Gastroesophageal sphincter (tissue), 4 donors: ENCODE measurements around the gene TCP1. TPM values are rescaled to one million over a fixed set of nuclear protein-coding genes. Genes with fewer than 3 reads are reported as not detected.

Experiments
- ATAC-seq: fragments of 150-250 bp; one replicate; pipeline ENCODE4 v1.9.1; 2016; ENCODE audit warnings: mild to moderate bottlenecking, moderate library complexity
- H3K27ac ChIP-seq, 4 donors: fragments of 200-600 bp; sonication (generic) in 3 of 4; 1 replicate in 3 of 4; 2 replicates in 1 of 4; pipeline ENCODE4 v1.5.1; 2016 to 2019
- H3K27me3 ChIP-seq: fragments of 200-600 bp; sonication (generic); one replicate; pipeline ENCODE4 v1.5.1; 2019
- H3K36me3 ChIP-seq, 2 donors: fragments of 200-600 bp; sonication (generic); one replicate each; pipeline ENCODE4 v1.5.1; 2019; ENCODE audit warnings: control low read depth in 1 of 2
- H3K4me1 ChIP-seq, 3 donors: fragments of 200-600 bp; sonication (generic); 1 replicate in 2 of 3; 2 replicates in 1 of 3; pipeline ENCODE4 v1.5.1; 2016 to 2019; ENCODE audit warnings: control low read depth in 2 of 3
- H3K4me3 ChIP-seq, 2 donors: fragments of 200-600 bp; sonication (generic); one replicate each; pipeline ENCODE4 v1.5.1; 2019; ENCODE audit warnings: mild to moderate bottlenecking in 1 of 2, moderate library complexity in 1 of 2
- H3K9me3 ChIP-seq, 3 donors: fragments of 200-600 bp; sonication (generic); one replicate each; pipeline ENCODE4 v1.5.1; 2017 to 2019; ENCODE audit warnings: control low read depth in 2 of 3
- EP300 ChIP-seq: sonication (generic); formaldehyde crosslinking; IDR thresholded peaks from one replicate; pipeline ENCODE4 v1.6.1; 2017; ENCODE audit warnings: antibody characterized with exemption, mild to moderate bottlenecking
- POLR2A ChIP-seq, 2 donors: fragments of 450-650 bp; IDR thresholded peaks; one replicate each; pipeline ENCODE4 v1.6.1; 2017; ENCODE audit warnings: antibody characterized with exemption in 2 of 2, mild to moderate bottlenecking in 2 of 2, moderate library complexity in 1 of 2
- POLR2AphosphoS5 ChIP-seq: sonication (generic); formaldehyde crosslinking; IDR thresholded peaks from one replicate; pipeline ENCODE4 v1.6.1; 2017; ENCODE audit warnings: antibody characterized with exemption
- WGBS, 2 donors: methylation state at CpG; one replicate each; pipeline ENCODE4 v1.1.5; 2018; ENCODE audit warnings: low coverage in 1 of 2; 5-methylcytosine and 5-hydroxymethylcytosine counted together
- total RNA-seq, 4 donors: library from RNA; depleted of rRNA; stranded (reverse); fragments of >200 nt; gene quantifications; one replicate each; pipeline ENCODE4 v1.1.0, GENCODE V29; 2016
- TF ChIP-seq, protein P1 (sequence below), 4 experiments: fragments of 200-600 bp in 2 of 4; fragments of 450-650 bp in 2 of 4; sonication (generic) in 1 of 4; IDR thresholded peaks; one replicate each; pipeline ENCODE4 v1.5.1; 2017 to 2019; ENCODE audit warnings: antibody characterized with exemption in 4 of 4, mild to moderate bottlenecking in 2 of 4, moderate library complexity in 2 of 4

TCP1 gene
- total RNA-seq, 4 donors from 2014 or later, result 129 to 147 (median 138) TPM

- Histone ChIP-seq H3K27ac (peak overlapping the region in 2 of 4 donors; percentile 18 to 23), H3K27me3 (no peaks in the 10 kb centered on the region), H3K4me1 (peaks cover 0 to 40% (median 11%) of the 10 kb centered on the region in 3 donors), H3K4me3 (no peak overlapping the region), H3K36me3 (peaks cover 0 to 53% of the 10 kb centered on the region in 2 donors), H3K9me3 (no peaks in the 10 kb centered on the region)
- no peak for ATAC-seq
- TF ChIP-seq POLR2AphosphoS5 (no peak), POLR2A (IDR thresholded peaks at IDR 0.05) (no peak), EP300 (no peak)
- TF ChIP-seq, protein P1, sequence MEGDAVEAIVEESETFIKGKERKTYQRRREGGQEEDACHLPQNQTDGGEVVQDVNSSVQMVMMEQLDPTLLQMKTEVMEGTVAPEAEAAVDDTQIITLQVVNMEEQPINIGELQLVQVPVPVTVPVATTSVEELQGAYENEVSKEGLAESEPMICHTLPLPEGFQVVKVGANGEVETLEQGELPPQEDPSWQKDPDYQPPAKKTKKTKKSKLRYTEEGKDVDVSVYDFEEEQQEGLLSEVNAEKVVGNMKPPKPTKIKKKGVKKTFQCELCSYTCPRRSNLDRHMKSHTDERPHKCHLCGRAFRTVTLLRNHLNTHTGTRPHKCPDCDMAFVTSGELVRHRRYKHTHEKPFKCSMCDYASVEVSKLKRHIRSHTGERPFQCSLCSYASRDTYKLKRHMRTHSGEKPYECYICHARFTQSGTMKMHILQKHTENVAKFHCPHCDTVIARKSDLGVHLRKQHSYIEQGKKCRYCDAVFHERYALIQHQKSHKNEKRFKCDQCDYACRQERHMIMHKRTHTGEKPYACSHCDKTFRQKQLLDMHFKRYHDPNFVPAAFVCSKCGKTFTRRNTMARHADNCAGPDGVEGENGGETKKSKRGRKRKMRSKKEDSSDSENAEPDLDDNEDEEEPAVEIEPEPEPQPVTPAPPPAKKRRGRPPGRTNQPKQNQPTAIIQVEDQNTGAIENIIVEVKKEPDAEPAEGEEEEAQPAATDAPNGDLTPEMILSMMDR (IDR thresholded peaks at IDR 0.05), result no peak
- WGBS, 2 donors, result 91 to 92% methylated on average over 6 to 7 of the region's 7 CpGs
Measured at GRCh38 chr6:159758031-159759001, 31.1 kb downstream of the TCP1 start.

- H3K4me1 ChIP-seq, result peaks cover 0 to 44% (median 5%) of the 10 kb centered on the region in 3 donors
- H3K9me3 ChIP-seq, result no peaks in the 10 kb centered on the region
- 84 to 93% methylated on average over 3 to 4 of the region's 4 CpGs for WGBS, 2 donors
- no peaks in the 10 kb centered on the region for H3K27me3 ChIP-seq
- peaks cover 0 to 71% of the 10 kb centered on the region in 2 donors for H3K36me3 ChIP-seq
- no peak for ATAC-seq
- no peak overlapping the region for H3K4me3 ChIP-seq
- no peak overlapping the region for H3K27ac ChIP-seq
- TF ChIP-seq, protein P1 (IDR thresholded peaks at IDR 0.05), result no peak
- TF ChIP-seq POLR2A (IDR thresholded peaks at IDR 0.05) (no peak), EP300 (no peak), POLR2AphosphoS5 (no peak)
Measured at GRCh38 chr6:159756508-159756907, 32.9 kb downstream of the TCP1 start.

DNA sequence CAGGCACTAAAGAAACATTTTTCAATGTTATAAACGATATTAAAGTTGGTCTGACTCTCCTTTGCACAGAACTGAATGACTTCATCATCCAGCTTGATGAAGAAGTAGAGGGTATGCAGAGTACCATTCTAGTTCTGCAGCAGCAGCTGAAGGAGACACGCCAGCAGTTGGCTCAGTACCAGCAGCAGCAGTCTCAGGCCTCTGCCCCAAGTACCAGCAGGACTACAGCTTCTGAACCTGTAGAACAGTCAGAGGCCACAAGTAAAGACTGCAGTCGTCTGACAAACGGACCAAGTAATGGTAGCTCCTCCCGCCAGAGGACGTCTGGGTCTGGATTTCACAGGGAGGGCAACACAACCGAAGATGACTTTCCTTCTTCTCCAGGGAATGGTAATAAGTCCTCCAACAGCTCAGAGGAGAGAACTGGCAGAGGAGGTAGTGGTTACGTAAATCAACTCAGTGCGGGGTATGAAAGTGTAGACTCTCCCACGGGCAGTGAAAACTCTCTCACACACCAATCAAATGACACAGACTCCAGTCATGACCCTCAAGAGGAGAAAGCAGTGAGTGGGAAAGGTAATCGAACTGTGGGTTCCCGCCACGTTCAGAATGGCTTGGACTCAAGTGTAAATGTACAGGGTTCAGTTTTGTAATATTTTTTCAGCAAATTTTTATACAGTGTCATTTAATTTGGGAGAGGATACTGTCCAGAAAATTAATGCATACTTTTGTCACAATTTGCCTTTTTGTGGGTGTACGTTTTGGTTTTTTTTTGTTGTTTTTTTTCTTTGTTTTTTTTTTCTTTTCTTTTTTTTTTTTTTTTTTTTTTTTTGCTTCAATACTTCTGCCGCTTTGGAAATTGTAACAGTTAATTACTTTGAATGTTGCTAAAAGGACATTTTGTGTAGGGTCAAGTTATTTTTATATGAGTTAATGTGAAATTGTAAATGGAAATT lies 34.2 kb downstream of the TCP1 start:
- peak overlapping the region in 3 of 4 donors; percentile 5 to 45 (median 33) for H3K27ac ChIP-seq
- H3K27me3 ChIP-seq, result no peaks in the 10 kb centered on the region
- H3K36me3 ChIP-seq, result peaks cover 0 to 76% of the 10 kb centered on the region in 2 donors
- H3K4me3 ChIP-seq, result no peak overlapping the region
- no peak for TF ChIP-seq POLR2A (IDR thresholded peaks at IDR 0.05)
- TF ChIP-seq EP300, result no peak
- TF ChIP-seq, protein P1 (IDR thresholded peaks at IDR 0.05), result no peak
- TF ChIP-seq POLR2AphosphoS5, result no peak
- H3K4me1 ChIP-seq, result peaks cover 0 to 37% (median 0%) of the 10 kb centered on the region in 3 donors
- 60 to 65% methylated on average over 8 to 11 of the region's 15 CpGs for WGBS, 2 donors
- ATAC-seq, result peak; percentile 31
- no peaks in the 10 kb centered on the region for H3K9me3 ChIP-seq

GRCh38 chr6:159754401-159754800 lies 35.0 kb downstream of the TCP1 start:
- Histone ChIP-seq H3K4me1 (peaks cover 0 to 31% (median 0%) of the 10 kb centered on the region in 3 donors), H3K36me3 (peaks cover 0 to 82% of the 10 kb centered on the region in 2 donors), H3K27me3 (no peaks in the 10 kb centered on the region), H3K9me3 (no peaks in the 10 kb centered on the region), H3K27ac (no peak overlapping the region), H3K4me3 (no peak overlapping the region)
- WGBS, 2 donors, result 86% methylated on average over 1 of the region's 2 CpGs; no CpG with 5 or more reads in 1 of the 2 donors
- no peak for TF ChIP-seq POLR2AphosphoS5
- no peak for TF ChIP-seq POLR2A (IDR thresholded peaks at IDR 0.05)
- TF ChIP-seq, protein P1 (IDR thresholded peaks at IDR 0.05), result no peak
- TF ChIP-seq EP300, result no peak
- ATAC-seq, result no peak
